Keratinocyte (primary cell): ENCODE results near the gene GAS6. TPM values are rescaled to one million over a fixed set of nuclear protein-coding genes. Genes with fewer than 3 reads are reported as not detected.
A peak's percentile ranks its signal among the peaks of the same experiment; 100 is the strongest.

ENCODE experiments used
- DNase-seq: peaks from one replicate; pipeline ENCODE4 v3.0.0-alpha.2; 2011; ENCODE audit warnings: low read depth, missing footprints, low spot score
- FAIRE-seq: peaks from 2 replicates; lab custom pipeline; 2011; peaks lifted over from hg19 to GRCh38; lab: Jason Lieb, UNC
- H2AFZ ChIP-seq: 2 replicates; pipeline ENCODE4 v1.6.0; 2012; ENCODE audit warnings: low read length, control low read depth, inconsistent platforms; ENCODE audit not compliant: control insufficient read depth
- H3K27ac ChIP-seq: 2 replicates; pipeline ENCODE4 v1.5.1; 2011; ENCODE audit warnings: low read length; ENCODE audit not compliant: control insufficient read depth, insufficient read depth
- H3K27me3 ChIP-seq: 3 replicates; pipeline ENCODE4 v1.6.0; 2011; ENCODE audit warnings: low read length; ENCODE audit not compliant: control insufficient read depth, insufficient read depth; ENCODE audit errors: extremely low read depth
- H3K36me3 ChIP-seq, 2 experiments: 2 replicates in 1 of 2; 3 replicates in 1 of 2; pipeline ENCODE4 v1.5.1; 2011; ENCODE audit warnings: low read length in 2 of 2, mild to moderate bottlenecking in 1 of 2; ENCODE audit not compliant: control insufficient read depth in 2 of 2, insufficient read depth in 2 of 2; ENCODE audit errors: extremely low read depth in 1 of 2
- H3K4me1 ChIP-seq: 3 replicates; pipeline ENCODE4 v1.5.1; 2011; ENCODE audit warnings: low read length; ENCODE audit not compliant: control insufficient read depth, insufficient read depth; ENCODE audit errors: extremely low read depth
- H3K4me2 ChIP-seq: 3 replicates; pipeline ENCODE4 v1.6.0; 2011; ENCODE audit warnings: low read depth, low read length; ENCODE audit not compliant: control insufficient read depth, insufficient read depth; ENCODE audit errors: extremely low read depth
- H3K4me3 ChIP-seq, 3 experiments: fragments of 200-600 bp in 1 of 3; sonication (generic) in 1 of 3; 2 replicates in 2 of 3; 3 replicates in 1 of 3; pipeline ENCODE4 v1.5.1; 2011 to 2016; ENCODE audit warnings: low read length in 3 of 3, mild to moderate bottlenecking in 3 of 3, control low read depth in 2 of 3, inconsistent platforms in 1 of 3, low read depth in 1 of 3, mixed read lengths in 1 of 3, mixed run types in 1 of 3, moderate library complexity in 1 of 3; ENCODE audit not compliant: control insufficient read depth in 2 of 3, insufficient read depth in 2 of 3; ENCODE audit errors: extremely low read depth in 1 of 3
- H3K79me2 ChIP-seq: 2 replicates; pipeline ENCODE4 v1.6.0; 2012; ENCODE audit warnings: low read length; ENCODE audit not compliant: control insufficient read depth, insufficient read depth
- H3K9ac ChIP-seq: 3 replicates; pipeline ENCODE4 v1.6.0; 2011; ENCODE audit warnings: low read length; ENCODE audit not compliant: control insufficient read depth, insufficient read depth; ENCODE audit errors: extremely low read depth
- H3K9me1 ChIP-seq: 3 replicates; pipeline ENCODE4 v1.6.0; 2011; ENCODE audit warnings: low read length; ENCODE audit not compliant: control insufficient read depth, insufficient read depth; ENCODE audit errors: extremely low read depth
- H3K9me3 ChIP-seq: 2 replicates; pipeline ENCODE4 v1.5.1; 2012; ENCODE audit warnings: low read depth, low read length; ENCODE audit not compliant: control insufficient read depth
- H4K20me1 ChIP-seq: 3 replicates; pipeline ENCODE4 v1.6.0; 2011; ENCODE audit warnings: low read length; ENCODE audit not compliant: control insufficient read depth, insufficient read depth; ENCODE audit errors: extremely low read depth
- CTCF ChIP-seq, 3 experiments: IDR thresholded peaks in 1 of 3; conservative IDR thresholded peaks in 1 of 3; optimal IDR thresholded peaks in 1 of 3; 2 replicates in 2 of 3; 3 replicates in 1 of 3; pipeline versions ENCODE3 to v1.5.1; 2011; ENCODE audit warnings: low read length in 3 of 3, mild to moderate bottlenecking in 3 of 3, moderate library complexity in 2 of 3, control low read depth in 1 of 3, inconsistent platforms in 1 of 3; ENCODE audit not compliant: insufficient read depth in 2 of 3; ENCODE audit errors: extremely low read depth in 1 of 3
- EZH2 ChIP-seq: IDR thresholded peaks from one replicate; pipeline ENCODE4 v1.6.1; 2012; ENCODE audit warnings: inconsistent platforms, mild to moderate bottlenecking, low read length, moderate library complexity
- dilution Hi-C: fragments of 300-500 bp; cut with MboI; formaldehyde crosslinking; loops from one replicate; pipeline ENCODE4 v1.7.0; 2020; ENCODE audit warnings: low sequenced_read_pairs; ENCODE audit not compliant: extremely low pct_ligation_motif_present
- polyA plus RNA-seq, 5 experiments: library from polyadenylated mRNA; depleted of rRNA in 3 of 5; stranded (reverse) in 3 of 5; stranded (forward) in 1 of 5; unstranded in 1 of 5; fragments of >200 nt; gene quantifications; 1 replicate in 1 of 5; 2 replicates in 3 of 5; 3 replicates in 1 of 5; pipeline versions ENCODE4 v1.2.1 to v1.2.3, GENCODE V29; 2011 to 2012; ENCODE audit warnings: missing spikeins in 2 of 5, low read depth in 1 of 5, low replicate concordance in 1 of 5

Gene GAS6
- polyA plus RNA-seq, 1 donor (not counting 4 experiments of a cell fraction or from before 2014, with no cell fraction given) = 163 TPM

GRCh38 chr13:113888701-113889330, 24.9 kb upstream of the GAS6 start:
- no peaks in the 10 kb centered on the region for H3K27me3 ChIP-seq
- TF ChIP-seq EZH2 (no peak), CTCF (optimal IDR thresholded peaks at IDR 0.05 in 1 of 3, IDR thresholded peaks at IDR 0.05 in 1 of 3, conservative IDR thresholded peaks at IDR 0.05 in 1 of 3; ENCODE audit: extremely low read depth in 1 of 3, insufficient read depth in 2 of 3, low read length in 3 of 3) (no peak)
- dilution Hi-C loops = no loop called here
- DNase-seq (no peak), FAIRE-seq (no peak)
- no peaks in the 10 kb centered on the region for H3K36me3 ChIP-seq
- no peak overlapping the region for H3K9ac ChIP-seq
- no peaks in the 10 kb centered on the region for H3K9me3 ChIP-seq
- H3K4me2 ChIP-seq = no peak overlapping the region
- H4K20me1 ChIP-seq = no peaks in the 10 kb centered on the region
- H3K4me3 ChIP-seq = no peak overlapping the region
- H3K27ac ChIP-seq = no peak overlapping the region
- H2AFZ ChIP-seq = no peak overlapping the region
- peaks cover 6% of the 10 kb centered on the region for H3K4me1 ChIP-seq
- no peaks in the 10 kb centered on the region for H3K9me1 ChIP-seq
- no peaks in the 10 kb centered on the region for H3K79me2 ChIP-seq

- no peak for TF ChIP-seq CTCF (optimal IDR thresholded peaks at IDR 0.05 in 1 of 3, IDR thresholded peaks at IDR 0.05 in 1 of 3, conservative IDR thresholded peaks at IDR 0.05 in 1 of 3; ENCODE audit: extremely low read depth in 1 of 3, insufficient read depth in 2 of 3, low read length in 3 of 3)
- TF ChIP-seq EZH2 = no peak
- no peak overlapping the region for H3K27ac ChIP-seq
- FAIRE-seq (peak; percentile 39), DNase-seq (no peak)
- H3K9ac ChIP-seq = no peak overlapping the region
- H4K20me1 ChIP-seq = no peaks in the 10 kb centered on the region
- no peaks in the 10 kb centered on the region for H3K79me2 ChIP-seq
- no peaks in the 10 kb centered on the region for H3K36me3 ChIP-seq
- peaks cover 6% of the 10 kb centered on the region for H3K4me1 ChIP-seq
- dilution Hi-C loops = no loop called here
- H3K4me3 ChIP-seq = no peak overlapping the region
- no peaks in the 10 kb centered on the region for H3K27me3 ChIP-seq
- no peaks in the 10 kb centered on the region for H3K9me1 ChIP-seq
- H3K4me2 ChIP-seq = no peak overlapping the region
- H3K9me3 ChIP-seq = no peaks in the 10 kb centered on the region
- H2AFZ ChIP-seq = no peak overlapping the region
Observed at GRCh38 chr13:113887700-113888201, 23.9 kb upstream of the GAS6 start.
